Gastroesophageal sphincter (tissue), 4 donors: ENCODE measurements around the gene SLC43A2. TPM values are rescaled to one million over a fixed set of nuclear protein-coding genes. Genes with fewer than 3 reads are reported as not detected.
"Not testable (repeated sequence)": the region's sequence is repeated elsewhere in the genome, so short reads cannot be mapped to it uniquely, and the experiment has no call there.

Experiments
- ATAC-seq: fragments of 150-250 bp; one replicate; pipeline ENCODE4 v1.9.1; 2016; ENCODE audit warnings: mild to moderate bottlenecking, moderate library complexity
- H3K27ac ChIP-seq, 4 donors: fragments of 200-600 bp; sonication (generic) in 3 of 4; 1 replicate in 3 of 4; 2 replicates in 1 of 4; pipeline ENCODE4 v1.5.1; 2016 to 2019
- H3K27me3 ChIP-seq: fragments of 200-600 bp; sonication (generic); one replicate; pipeline ENCODE4 v1.5.1; 2019
- H3K36me3 ChIP-seq, 2 donors: fragments of 200-600 bp; sonication (generic); one replicate each; pipeline ENCODE4 v1.5.1; 2019; ENCODE audit warnings: control low read depth in 1 of 2
- H3K4me1 ChIP-seq, 3 donors: fragments of 200-600 bp; sonication (generic); 1 replicate in 2 of 3; 2 replicates in 1 of 3; pipeline ENCODE4 v1.5.1; 2016 to 2019; ENCODE audit warnings: control low read depth in 2 of 3
- H3K4me3 ChIP-seq, 2 donors: fragments of 200-600 bp; sonication (generic); one replicate each; pipeline ENCODE4 v1.5.1; 2019; ENCODE audit warnings: mild to moderate bottlenecking in 1 of 2, moderate library complexity in 1 of 2
- H3K9me3 ChIP-seq, 3 donors: fragments of 200-600 bp; sonication (generic); one replicate each; pipeline ENCODE4 v1.5.1; 2017 to 2019; ENCODE audit warnings: control low read depth in 2 of 3
- EP300 ChIP-seq: sonication (generic); formaldehyde crosslinking; IDR thresholded peaks from one replicate; pipeline ENCODE4 v1.6.1; 2017; ENCODE audit warnings: antibody characterized with exemption, mild to moderate bottlenecking
- POLR2A ChIP-seq, 2 donors: fragments of 450-650 bp; IDR thresholded peaks; one replicate each; pipeline ENCODE4 v1.6.1; 2017; ENCODE audit warnings: antibody characterized with exemption in 2 of 2, mild to moderate bottlenecking in 2 of 2, moderate library complexity in 1 of 2
- POLR2AphosphoS5 ChIP-seq: sonication (generic); formaldehyde crosslinking; IDR thresholded peaks from one replicate; pipeline ENCODE4 v1.6.1; 2017; ENCODE audit warnings: antibody characterized with exemption
- whole genome bisulfite sequencing, 2 donors: methylation state at CpG; one replicate each; pipeline ENCODE4 v1.1.5; 2018; ENCODE audit warnings: low coverage in 1 of 2; 5-methylcytosine and 5-hydroxymethylcytosine counted together
- total RNA-seq, 4 donors: library from RNA; depleted of rRNA; stranded (reverse); fragments of >200 nt; gene quantifications; one replicate each; pipeline ENCODE4 v1.1.0, GENCODE V29; 2016
- TF ChIP-seq, protein P1 (sequence below), 4 experiments: fragments of 200-600 bp in 2 of 4; fragments of 450-650 bp in 2 of 4; sonication (generic) in 1 of 4; IDR thresholded peaks; one replicate each; pipeline ENCODE4 v1.5.1; 2017 to 2019; ENCODE audit warnings: antibody characterized with exemption in 4 of 4, mild to moderate bottlenecking in 2 of 4, moderate library complexity in 2 of 4

The SLC43A2 gene
- total RNA-seq, 4 donors from 2014 or later = 6.4 to 16.8 (median 10.4) TPM

DNA sequence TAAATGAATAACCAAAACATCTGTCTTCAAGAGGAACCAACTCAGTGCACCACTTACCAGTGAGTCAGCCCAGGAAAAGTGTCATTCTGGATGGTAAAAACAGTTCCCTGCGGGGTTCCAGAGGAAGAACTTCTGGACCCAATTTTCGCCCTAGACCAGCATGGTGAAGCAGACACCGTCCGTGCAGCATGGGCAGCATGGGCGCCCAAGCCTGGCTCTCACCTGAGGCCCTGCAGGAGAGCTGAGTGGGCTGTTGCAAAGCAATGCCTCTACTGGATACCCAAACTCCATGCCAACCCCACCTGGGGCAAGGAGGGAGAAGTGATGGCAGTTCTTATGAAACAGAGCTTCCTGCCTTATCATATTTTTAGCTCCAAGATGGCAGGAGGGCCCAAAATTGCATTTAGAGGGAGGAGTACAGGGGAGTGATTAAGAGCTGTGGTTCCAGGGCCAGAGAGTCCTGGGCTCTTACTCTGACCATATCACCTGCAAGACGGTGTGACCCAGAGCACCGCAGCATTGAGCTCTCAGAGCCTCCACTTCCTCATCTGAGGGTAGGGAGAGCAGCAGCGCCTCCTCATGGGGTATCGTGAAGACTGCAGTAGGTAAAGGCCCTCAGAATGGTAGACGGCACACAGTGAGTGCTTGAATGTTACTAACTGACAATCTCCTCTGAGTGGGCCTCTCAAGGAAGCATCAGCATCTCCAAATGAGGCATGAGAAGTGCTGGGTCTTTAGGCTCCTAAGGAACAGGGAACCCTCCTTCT, 95.6 kb downstream of the SLC43A2 start:
- WGBS, 2 donors = 77 to 90% methylated on average over 5 to 6 of the region's 10 CpGs
- no peaks in the 10 kb centered on the region for H3K27me3 ChIP-seq
- H3K4me3 ChIP-seq = no peak overlapping the region
- peak; percentile 41 for ATAC-seq
- no peaks in the 10 kb centered on the region for H3K9me3 ChIP-seq
- peaks cover 0 to 99% of the 10 kb centered on the region in 2 donors for H3K36me3 ChIP-seq
- TF ChIP-seq POLR2A (IDR thresholded peaks at IDR 0.05) = no peak
- TF ChIP-seq, protein P1, sequence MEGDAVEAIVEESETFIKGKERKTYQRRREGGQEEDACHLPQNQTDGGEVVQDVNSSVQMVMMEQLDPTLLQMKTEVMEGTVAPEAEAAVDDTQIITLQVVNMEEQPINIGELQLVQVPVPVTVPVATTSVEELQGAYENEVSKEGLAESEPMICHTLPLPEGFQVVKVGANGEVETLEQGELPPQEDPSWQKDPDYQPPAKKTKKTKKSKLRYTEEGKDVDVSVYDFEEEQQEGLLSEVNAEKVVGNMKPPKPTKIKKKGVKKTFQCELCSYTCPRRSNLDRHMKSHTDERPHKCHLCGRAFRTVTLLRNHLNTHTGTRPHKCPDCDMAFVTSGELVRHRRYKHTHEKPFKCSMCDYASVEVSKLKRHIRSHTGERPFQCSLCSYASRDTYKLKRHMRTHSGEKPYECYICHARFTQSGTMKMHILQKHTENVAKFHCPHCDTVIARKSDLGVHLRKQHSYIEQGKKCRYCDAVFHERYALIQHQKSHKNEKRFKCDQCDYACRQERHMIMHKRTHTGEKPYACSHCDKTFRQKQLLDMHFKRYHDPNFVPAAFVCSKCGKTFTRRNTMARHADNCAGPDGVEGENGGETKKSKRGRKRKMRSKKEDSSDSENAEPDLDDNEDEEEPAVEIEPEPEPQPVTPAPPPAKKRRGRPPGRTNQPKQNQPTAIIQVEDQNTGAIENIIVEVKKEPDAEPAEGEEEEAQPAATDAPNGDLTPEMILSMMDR (IDR thresholded peaks at IDR 0.05) = peak in 2 of 4 experiments; percentile 20 to 42
- no peak for TF ChIP-seq POLR2AphosphoS5
- no peak for TF ChIP-seq EP300
- no peaks in the 10 kb centered on the region for H3K4me1 ChIP-seq
- no peak overlapping the region for H3K27ac ChIP-seq

DNA sequence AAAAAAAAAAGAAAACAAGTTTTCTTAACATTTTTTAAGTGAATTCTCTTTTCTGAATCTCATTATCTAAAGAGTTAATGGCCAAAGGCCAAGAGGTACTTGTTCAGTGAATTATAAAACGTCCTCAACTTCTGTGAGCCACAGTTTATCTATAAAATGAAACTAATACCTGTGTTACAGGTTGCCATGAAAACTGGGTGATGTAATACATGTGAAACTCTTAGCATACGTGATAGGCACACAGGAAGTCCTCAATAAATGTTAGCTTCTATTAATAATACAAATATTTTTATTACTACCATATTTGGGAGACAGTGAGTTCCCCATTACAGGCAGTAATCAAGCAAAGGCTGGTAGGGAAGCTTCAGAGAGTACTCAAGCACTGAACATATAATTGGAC, 98.8 kb downstream of the SLC43A2 start:
- peaks cover 0 to 99% of the 10 kb centered on the region in 2 donors for H3K36me3 ChIP-seq
- no peaks in the 10 kb centered on the region for H3K4me1 ChIP-seq
- H3K27ac ChIP-seq = no peak overlapping the region
- TF ChIP-seq POLR2A (IDR thresholded peaks at IDR 0.05) = no peak
- TF ChIP-seq POLR2AphosphoS5 = no peak
- TF ChIP-seq, protein P1 (IDR thresholded peaks at IDR 0.05) = no peak
- TF ChIP-seq EP300 = no peak
- H3K27me3 ChIP-seq = no peaks in the 10 kb centered on the region
- no peak for ATAC-seq
- 22 to 30% methylated on average over 2 of the region's 2 CpGs for WGBS, 2 donors
- H3K9me3 ChIP-seq = no peaks in the 10 kb centered on the region
- H3K4me3 ChIP-seq = no peak overlapping the region

DNA sequence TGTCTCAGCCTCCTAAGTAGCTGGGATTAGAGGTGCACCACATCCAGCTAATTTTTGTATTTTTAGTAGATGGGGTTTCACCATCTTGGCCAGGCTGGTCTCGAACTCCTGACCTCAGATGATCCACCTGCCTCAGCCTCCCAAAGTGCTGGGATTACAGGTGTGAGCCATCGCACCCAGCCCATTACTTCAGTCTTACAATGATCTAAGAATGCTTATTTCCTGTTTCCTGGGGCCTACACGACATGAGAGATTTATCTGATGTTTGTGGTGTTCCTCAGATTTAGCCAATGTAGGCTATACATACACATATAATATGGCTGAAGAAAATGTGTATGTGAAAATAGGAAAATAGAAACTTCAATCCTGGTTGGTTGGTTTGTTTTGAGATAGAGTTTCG, 101.8 kb downstream of the SLC43A2 start:
- H3K27me3 ChIP-seq, ATAC-seq, H3K4me3 ChIP-seq, H3K4me1 ChIP-seq, H3K27ac ChIP-seq, H3K9me3 ChIP-seq: not testable (repeated sequence)
- 80 to 92% methylated on average over 1 to 2 of the region's 4 CpGs for WGBS, 2 donors
- H3K36me3 ChIP-seq = peaks cover 0 to 94% of the 10 kb centered on the region in 2 donors

DNA sequence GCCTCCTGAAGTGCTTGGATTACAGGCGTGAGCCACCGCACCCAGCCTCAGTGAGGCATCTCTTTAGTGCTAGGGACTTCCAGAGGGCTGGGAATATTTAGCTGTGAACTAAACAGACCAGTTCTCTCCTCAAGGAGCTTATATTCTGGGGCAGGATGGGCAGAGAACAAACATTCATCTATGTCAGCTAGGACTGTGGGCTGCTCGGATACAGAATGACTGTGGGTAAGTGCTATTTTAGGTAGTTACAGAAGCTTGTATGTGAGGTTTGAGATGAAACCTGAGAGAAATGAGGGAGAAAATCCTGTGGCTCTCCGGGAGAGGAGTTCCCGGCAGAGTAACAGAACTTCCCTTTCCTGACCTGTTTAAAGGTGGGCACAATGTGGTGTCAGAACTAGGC, 106.0 kb downstream of the SLC43A2 start:
- WGBS, 2 donors = 89 to 93% methylated on average over 3 of the region's 5 CpGs
- H3K36me3 ChIP-seq = peaks cover 0 to 88% of the 10 kb centered on the region in 2 donors
- no peaks in the 10 kb centered on the region for H3K9me3 ChIP-seq
- peaks cover 0 to 4% (median under 1%) of the 10 kb centered on the region in 3 donors for H3K4me1 ChIP-seq
- ATAC-seq = no peak
- H3K27me3 ChIP-seq = no peaks in the 10 kb centered on the region
- H3K4me3 ChIP-seq = no peak overlapping the region
- TF ChIP-seq EP300 (no peak), POLR2A (IDR thresholded peaks at IDR 0.05) (no peak), POLR2AphosphoS5 (no peak)
- TF ChIP-seq, protein P1 (IDR thresholded peaks at IDR 0.05) = no peak
- H3K27ac ChIP-seq = no peak overlapping the region

DNA sequence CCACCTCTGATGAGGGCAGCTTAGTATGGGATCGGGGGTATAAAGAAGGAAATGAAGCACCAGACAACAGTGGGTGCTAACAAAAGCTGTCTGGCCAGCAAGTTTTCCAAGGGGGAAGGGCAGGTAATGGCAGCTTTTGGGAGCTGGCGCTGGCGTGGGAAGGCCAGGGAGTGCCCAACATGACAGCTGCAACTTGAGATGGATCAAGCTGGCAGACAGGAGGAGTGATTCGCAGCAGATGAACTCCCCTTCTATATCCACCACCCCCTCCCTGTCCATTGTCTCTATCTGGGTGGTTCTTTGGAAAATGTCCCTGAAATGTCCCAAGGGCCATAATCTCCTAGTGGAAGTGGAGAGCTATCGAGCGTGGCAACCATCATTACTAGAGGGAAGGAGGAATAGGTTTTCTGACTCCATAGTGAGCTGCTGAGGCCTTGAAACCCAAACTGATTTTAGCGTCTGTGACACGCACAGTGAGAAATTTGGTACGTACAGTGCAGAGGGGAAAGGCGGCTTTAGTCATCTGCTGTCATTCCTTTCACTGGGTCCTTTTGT, 107.5 kb downstream of the SLC43A2 start:
- no peak for ATAC-seq
- H3K27me3 ChIP-seq = no peaks in the 10 kb centered on the region
- no peak for TF ChIP-seq POLR2AphosphoS5
- TF ChIP-seq POLR2A (IDR thresholded peaks at IDR 0.05) = no peak
- TF ChIP-seq, protein P1 (IDR thresholded peaks at IDR 0.05) = no peak
- TF ChIP-seq EP300 = no peak
- no peaks in the 10 kb centered on the region for H3K9me3 ChIP-seq
- no peak overlapping the region for H3K4me3 ChIP-seq
- WGBS, 2 donors = 80 to 82% methylated on average over 7 to 10 of the region's 10 CpGs
- H3K27ac ChIP-seq = no peak overlapping the region
- peaks cover 0 to 10% (median 6%) of the 10 kb centered on the region in 3 donors for H3K4me1 ChIP-seq
- peaks cover 0 to 73% of the 10 kb centered on the region in 2 donors for H3K36me3 ChIP-seq
